BJ (cell line): ENCODE measurements around the gene SLC26A11. TPM values are rescaled to one million over a fixed set of nuclear protein-coding genes. Genes with fewer than 3 reads are reported as not detected.
"Not testable (repeated sequence)": the region's sequence is repeated elsewhere in the genome, so short reads cannot be mapped to it uniquely, and the experiment has no call there.

Experiments
- CTCF ChIA-PET: fragments of 350-600 bp; formaldehyde crosslinking; extraction: SDS; loops from one replicate; lab custom pipeline; 2021; ENCODE audit warnings: antibody characterized with exemption, inconsistent platforms; lab: Yijun Ruan, JAX
- POLR2A ChIA-PET: fragments of 300-600 bp; sonication (Branson Sonifier 250); formaldehyde crosslinking; extraction: SDS; loops from one replicate; lab custom pipeline; 2021; ENCODE audit warnings: antibody characterized with exemption; lab: Charles Lee
- DNase-seq: peaks from one replicate; pipeline ENCODE4 v3.0.0-alpha.2; 2011; ENCODE audit warnings: low read depth
- H3K27me3 ChIP-seq: 2 replicates; pipeline ENCODE4 v1.6.0; 2011; ENCODE audit warnings: low read length; ENCODE audit not compliant: control insufficient read depth, insufficient read depth
- H3K36me3 ChIP-seq: 2 replicates; pipeline ENCODE4 v1.5.1; 2011; ENCODE audit warnings: low read length; ENCODE audit not compliant: control insufficient read depth, insufficient read depth
- H3K4me3 ChIP-seq: 2 replicates; pipeline ENCODE4 v1.5.1; 2011; ENCODE audit warnings: low read depth, mild to moderate bottlenecking, control low read depth, low read length
- CTCF ChIP-seq: IDR thresholded peaks from 2 replicates; pipeline ENCODE4 v1.5.1; 2011; ENCODE audit warnings: low read depth, mild to moderate bottlenecking, control low read depth, inconsistent platforms, low read length, moderate library complexity; ENCODE audit not compliant: insufficient read depth
- polyA plus RNA-seq: library from polyadenylated mRNA; depleted of rRNA; stranded (reverse); fragments of >200 nt; gene quantifications from 2 replicates; pipeline ENCODE4 v1.2.3, GENCODE V29; 2011

The SLC26A11 gene
- polyA plus RNA-seq, 1 experiment = 17.1 TPM

DNA sequence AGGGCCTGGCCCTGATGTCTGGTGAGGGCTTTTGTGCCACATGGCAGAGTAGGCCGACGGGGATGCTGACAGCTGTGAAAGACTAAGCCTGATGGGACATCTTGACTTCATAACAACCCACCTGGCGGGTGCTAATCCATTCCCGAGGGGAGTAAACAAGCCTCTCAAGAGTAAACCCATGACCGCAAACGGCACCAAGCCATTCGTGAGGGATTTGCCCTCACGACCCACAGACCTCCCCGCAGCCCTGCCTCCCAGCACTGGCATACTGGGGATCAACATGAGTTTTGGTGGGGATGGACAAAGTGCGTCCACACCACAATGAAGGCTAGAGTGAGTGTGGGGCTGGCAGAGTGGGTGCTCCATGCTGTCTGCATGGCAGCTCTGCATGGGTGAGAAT lies 52.1 kb downstream of the SLC26A11 start:
- Histone ChIP-seq H3K27me3 (no peaks in the 10 kb centered on the region), H3K36me3 (peaks cover 12% of the 10 kb centered on the region), H3K4me3 (no peak overlapping the region)
- no peak for TF ChIP-seq CTCF
- CTCF ChIA-PET = interaction anchor here (0.9 kb wide), 1 partner anchor 171 kb away, joined by 3 read pairs; the partner anchor contains the start of gene GAA
- POLR2A ChIA-PET = no interaction called here
- no peak for DNase-seq

DNA sequence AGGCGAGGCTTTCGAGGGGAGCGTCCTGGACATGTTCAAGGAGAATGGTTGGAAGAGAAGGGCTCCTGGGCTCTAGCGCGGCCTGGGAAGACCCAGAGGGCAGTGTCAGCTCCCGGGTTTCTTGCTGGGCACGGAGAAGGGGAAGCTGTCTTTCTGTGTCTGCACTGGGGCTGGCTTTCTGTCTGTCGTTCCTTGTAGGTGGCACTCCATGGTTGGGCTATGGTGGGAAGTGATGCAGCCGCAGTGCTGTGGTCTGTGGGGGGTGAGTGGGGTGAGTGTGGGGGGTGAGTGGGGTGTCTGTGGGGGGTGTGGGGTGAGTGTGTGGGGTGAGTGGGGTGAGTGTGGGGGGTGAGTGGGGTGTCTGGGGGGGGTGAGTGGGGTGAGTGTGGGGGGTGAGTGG lies 54.1 kb downstream of the SLC26A11 start:
- Histone ChIP-seq H3K36me3 (peaks cover 16% of the 10 kb centered on the region), H3K4me3 (no peak overlapping the region), H3K27me3 (no peaks in the 10 kb centered on the region)
- CTCF ChIA-PET = interaction anchor here (1.3 kb wide), 1 partner anchor 192 kb away, joined by 4 read pairs; no protein-coding TSS in a partner anchor
- POLR2A ChIA-PET = no interaction called here
- no peak for TF ChIP-seq CTCF
- DNase-seq = no peak

DNA sequence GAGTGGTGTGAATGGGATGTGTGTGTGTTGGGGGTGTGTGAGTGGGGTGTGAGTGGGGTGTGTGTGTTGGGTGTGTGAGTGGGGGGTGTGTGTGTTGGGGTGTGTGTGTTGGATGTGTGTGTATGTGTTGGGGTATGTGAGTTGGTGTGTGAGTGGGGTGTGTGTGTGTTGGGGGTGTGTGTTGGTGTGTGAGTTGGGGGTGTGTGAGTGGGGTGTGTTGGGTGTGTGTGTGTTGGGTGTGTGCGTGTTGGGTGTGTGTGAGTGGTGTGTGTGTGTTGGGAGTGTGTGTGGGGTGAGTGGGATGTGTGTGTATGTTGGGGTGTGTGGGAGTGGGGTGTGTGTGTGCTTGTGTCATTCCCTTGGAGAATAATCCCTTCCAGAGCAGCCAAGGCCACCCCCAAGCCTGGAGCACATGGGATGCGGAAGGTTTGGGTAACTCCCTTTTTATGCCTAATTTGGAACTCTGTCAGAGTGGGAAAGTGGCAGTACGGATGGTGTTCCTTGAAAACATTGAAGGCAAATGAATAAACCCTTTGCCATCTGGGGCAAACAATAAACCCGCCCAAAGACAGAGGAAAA lies 54.7 kb downstream of the SLC26A11 start:
- CTCF ChIA-PET = no interaction called here
- DNase-seq = no peak
- H3K4me3 ChIP-seq = no peak overlapping the region
- POLR2A ChIA-PET = no interaction called here
- H3K36me3 ChIP-seq = peaks cover 16% of the 10 kb centered on the region
- TF ChIP-seq CTCF = no peak
- H3K27me3 ChIP-seq = no peaks in the 10 kb centered on the region

- DNase-seq, H3K27me3 ChIP-seq, CTCF ChIA-PET, H3K4me3 ChIP-seq, POLR2A ChIA-PET: not testable (repeated sequence)
- peaks cover 18% of the 10 kb centered on the region for H3K36me3 ChIP-seq
These were observed 55.6 kb downstream of the SLC26A11 start for GRCh38 chr17:80275857-80276256.

DNA sequence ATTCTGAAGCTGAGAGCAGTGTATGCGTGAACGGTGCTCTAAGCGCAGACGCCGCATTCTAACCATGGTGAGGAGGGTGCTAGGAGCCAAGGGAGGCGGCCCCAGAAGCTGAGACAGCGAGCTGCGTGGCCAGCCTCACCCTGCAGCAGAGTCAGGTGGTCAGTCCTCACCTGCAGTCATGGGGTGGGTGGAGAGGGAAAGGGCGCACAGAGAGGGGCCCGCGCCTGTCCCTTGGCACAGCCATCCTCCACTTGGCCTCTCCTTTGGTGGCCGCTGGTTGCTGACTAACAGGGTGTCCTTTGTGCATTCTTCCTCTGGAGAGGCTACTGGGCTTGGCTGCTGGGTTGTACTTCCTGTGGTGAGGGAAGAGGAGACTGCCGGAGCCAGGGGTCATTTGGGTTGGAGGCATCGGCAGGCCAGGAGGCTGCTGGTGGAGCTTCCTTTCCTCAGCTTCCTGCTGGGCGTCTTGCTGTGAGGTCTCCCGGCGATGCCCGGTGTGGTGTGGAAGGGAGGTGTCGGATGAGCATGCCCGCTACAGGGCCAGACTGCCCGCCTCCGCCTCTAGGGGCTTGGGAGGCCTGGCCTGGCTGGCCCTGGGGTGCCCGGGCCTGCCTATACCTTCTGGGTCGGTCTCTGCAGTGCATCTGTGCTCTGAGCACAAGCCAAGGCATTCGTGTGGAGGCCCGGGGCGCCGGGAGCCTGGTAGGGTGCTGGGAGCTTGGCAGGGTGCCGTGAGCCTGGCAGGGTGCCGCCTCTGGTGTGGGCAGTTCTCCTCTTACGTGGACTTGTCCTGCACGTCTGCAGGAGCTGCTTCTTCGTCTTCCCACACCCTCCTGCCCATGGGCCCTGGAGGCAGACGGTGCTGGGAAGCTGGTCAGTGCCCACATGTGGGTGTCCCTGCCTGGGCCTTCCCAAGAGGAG lies 57.8 kb downstream of the SLC26A11 start:
- ChIA-PET CTCF (interaction anchor here (2.5 kb wide), 1 partner anchor 177 kb away, joined by 11 read pairs; the partner anchor contains the start of gene GAA), POLR2A (no interaction called here)
- Histone ChIP-seq H3K36me3 (peaks cover 22% of the 10 kb centered on the region), H3K27me3 (no peaks in the 10 kb centered on the region), H3K4me3 (no peak overlapping the region)
- no peak for TF ChIP-seq CTCF
- no peak for DNase-seq
